GM19099 (cell line): ENCODE measurements around the gene SCOC.

Experiments
- POLR2A ChIP-seq: IDR thresholded peaks from 3 replicates; pipeline ENCODE4 v1.6.1; 2011; ENCODE audit warnings: low read depth; ENCODE audit not compliant: insufficient read length; ENCODE audit errors: extremely low read depth

SCOC gene

DNA sequence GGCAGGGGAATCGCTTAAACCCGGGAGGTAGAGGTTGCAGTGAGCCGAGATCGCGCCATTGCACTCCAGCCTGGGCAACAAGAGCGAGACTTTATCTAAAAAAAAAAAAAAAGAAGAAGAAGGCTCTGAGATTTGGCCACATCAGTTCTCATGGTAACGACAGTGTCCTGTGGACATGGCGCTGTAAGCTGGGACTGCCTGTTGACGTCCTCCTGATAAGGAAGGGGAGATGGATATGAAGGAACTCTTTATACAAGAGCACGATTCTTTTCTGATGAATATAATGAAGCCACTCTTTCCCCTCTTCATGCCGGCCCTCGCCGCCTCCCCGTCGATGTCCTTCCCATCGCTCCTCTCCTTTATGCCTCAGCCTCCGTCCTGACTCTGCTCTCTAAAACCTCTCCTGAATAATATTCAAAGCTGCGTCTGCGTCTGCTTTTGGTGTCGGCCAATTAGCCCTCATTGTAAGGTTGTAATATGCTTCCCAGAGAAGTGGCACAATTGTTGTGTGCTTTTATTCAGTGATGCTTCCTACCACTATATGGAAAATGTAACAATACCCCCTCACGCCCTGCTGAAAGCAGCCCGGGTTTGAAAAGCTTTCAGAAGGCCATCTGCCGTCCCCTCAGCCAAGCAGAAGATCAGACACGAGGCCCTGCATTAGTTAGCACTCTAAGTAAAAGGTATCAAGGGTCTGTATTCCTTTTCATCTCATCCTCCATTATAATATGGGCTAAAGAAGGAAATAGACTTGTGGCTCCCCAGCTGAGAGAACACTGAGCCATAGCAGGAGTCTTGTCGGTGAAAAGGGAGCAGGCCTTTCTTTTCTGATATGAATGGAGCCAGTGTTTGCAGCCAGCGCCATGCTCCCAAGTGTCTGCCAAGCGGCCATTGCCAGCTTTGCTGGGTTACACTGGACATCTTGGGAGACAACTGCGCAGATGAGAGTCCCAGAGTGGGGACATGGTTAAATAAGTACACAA lies 22.1 kb upstream of the SCOC start:
- no peak for TF ChIP-seq POLR2A

- no peak for TF ChIP-seq POLR2A
Observed at GRCh38 chr4:140353786-140354185, 19.7 kb upstream of the SCOC start.

- no peak for TF ChIP-seq POLR2A
Observed at GRCh38 chr4:140355288-140355687, 18.2 kb upstream of the SCOC start.

DNA sequence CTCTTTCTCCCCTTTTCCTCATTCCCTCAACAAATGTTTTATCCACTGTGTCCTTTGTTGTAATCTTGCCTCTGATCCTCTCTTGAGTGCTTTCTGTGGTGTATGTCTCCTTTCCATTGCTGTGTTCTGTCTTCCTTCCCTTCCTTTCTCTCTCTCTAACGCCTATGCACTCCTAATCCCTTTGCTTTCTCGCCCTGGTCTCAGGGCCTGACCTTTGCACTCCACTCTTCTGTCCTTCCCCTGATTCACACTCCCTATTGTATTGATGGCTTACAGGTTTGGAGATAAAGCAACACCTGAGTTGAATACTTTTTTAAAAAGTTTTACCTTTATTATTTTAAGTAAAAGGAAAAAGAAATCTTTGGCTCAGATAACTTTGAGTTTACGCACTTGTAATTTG lies 15.6 kb upstream of the SCOC start:
- no peak for TF ChIP-seq POLR2A

DNA sequence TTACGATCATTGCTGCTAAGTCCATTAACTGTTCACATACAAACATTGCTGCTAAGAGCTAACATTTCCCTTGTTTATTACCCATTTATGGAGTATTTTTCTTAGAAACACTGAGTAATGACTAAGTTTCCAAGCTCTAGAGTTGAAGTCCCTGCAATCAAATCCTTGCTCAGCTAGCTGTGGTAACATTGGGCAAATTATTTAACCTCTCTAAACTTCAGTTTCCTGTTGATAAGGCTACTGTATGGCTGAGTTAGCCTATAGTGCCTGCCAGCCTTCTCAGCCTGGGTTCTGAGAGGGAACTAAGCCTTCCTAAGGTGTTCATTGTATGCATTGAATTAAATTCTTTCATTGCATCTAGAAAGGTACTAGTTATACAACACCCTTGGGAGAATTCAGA lies 15.2 kb upstream of the SCOC start:
- TF ChIP-seq POLR2A = no peak

- TF ChIP-seq POLR2A = no peak
Observed at GRCh38 chr4:140359562-140360427, 13.7 kb upstream of the SCOC start.

- no peak for TF ChIP-seq POLR2A
Observed at GRCh38 chr4:140361099-140361498, 12.3 kb upstream of the SCOC start.

DNA sequence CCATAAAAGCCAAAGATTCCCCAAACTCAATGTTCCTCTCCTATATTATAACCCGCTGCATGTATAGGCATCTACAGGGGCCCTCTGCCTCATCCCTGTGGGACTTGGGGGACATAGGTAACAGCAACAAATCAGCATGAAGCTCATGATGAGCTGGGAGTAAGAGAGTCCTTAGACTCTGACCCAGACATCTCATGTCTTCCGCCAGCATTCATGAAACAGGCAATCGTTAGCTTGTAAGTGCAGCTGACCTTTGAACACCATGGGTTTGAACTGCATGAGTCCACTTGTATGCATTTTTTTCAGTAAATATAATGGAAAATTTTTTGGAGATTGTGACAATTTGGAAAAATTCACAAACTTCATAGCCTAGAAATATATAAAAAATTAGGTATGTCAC lies 10.4 kb upstream of the SCOC start:
- TF ChIP-seq POLR2A = no peak

DNA sequence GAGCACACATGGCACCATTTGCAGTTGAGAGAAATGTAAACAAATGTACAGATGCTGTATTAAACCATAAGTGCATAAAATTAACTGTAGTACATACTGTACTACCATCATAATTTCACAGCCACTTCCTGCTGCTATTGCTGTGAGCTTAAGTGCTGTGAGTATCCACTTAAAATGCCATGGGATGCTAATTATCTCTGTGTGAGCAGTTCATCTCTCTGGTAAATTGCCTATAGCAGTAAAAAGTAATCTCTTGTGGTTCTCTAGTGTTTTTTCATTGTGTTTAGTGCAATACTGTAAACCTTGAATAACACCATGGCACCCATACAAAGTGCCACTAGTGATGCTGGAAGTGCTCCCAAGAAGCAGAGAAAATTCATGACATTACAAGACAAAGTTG lies 9.9 kb upstream of the SCOC start:
- TF ChIP-seq POLR2A = no peak

GRCh38 chr4:140367738-140368137 lies 5.7 kb upstream of the SCOC start:
- no peak for TF ChIP-seq POLR2A

- no peak for TF ChIP-seq POLR2A
Observed at GRCh38 chr4:140368686-140369085, 4.8 kb upstream of the SCOC start.

GRCh38 chr4:140372751-140373327 lies 607 bp upstream of the SCOC start:
- TF ChIP-seq POLR2A = no peak

- no peak for TF ChIP-seq POLR2A
Observed at GRCh38 chr4:140374130-140374477, 658 bp downstream of the SCOC start.

- TF ChIP-seq POLR2A = no peak
Observed at GRCh38 chr4:140382732-140383131, 9.3 kb downstream of the SCOC start.

DNA sequence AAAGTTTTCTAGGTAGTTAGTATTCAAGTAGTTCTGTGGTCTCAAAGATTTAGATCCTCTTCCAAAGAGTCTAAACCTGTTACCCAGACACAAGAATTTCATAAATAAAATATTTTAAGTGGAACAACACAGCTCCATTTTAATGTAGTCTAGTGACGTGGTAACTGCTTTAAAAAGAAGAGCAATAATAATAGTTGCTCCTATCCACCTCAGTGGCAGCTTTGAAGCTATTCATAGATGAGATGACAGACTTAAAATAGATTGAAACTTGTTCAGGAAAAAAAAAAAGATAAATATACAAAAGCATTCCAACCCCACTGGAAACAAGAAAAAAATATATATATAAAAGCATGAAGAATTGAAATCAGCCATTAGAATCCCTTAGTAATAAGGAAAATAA lies 14.6 kb downstream of the SCOC start:
- no peak for TF ChIP-seq POLR2A
